WTC11 (cell line): ENCODE measurements around the gene ZAR1L. TPM values are rescaled to one million over a fixed set of nuclear protein-coding genes. Genes with fewer than 3 reads are reported as not detected.
A peak's percentile ranks its signal among the peaks of the same experiment; 100 is the strongest.

ENCODE experiments used
- ATAC-seq: fragments of 200-7000 bp; cut with Tn5 transposase; 2 replicates; pipeline ENCODE4 v1.10.0; 2021; ENCODE audit warnings: mild to moderate bottlenecking, moderate library complexity
- CTCF ChIA-PET: fragments of 300-600 bp; sonication (Branson Sonifier 250); formaldehyde crosslinking; loops from one replicate; lab custom pipeline; 2021; ENCODE audit warnings: antibody characterized with exemption; lab: Charles Lee
- POLR2A ChIA-PET: fragments of 350-600 bp; sonication (Branson Sonifier 250); formaldehyde crosslinking; loops from one replicate; lab custom pipeline; 2021; ENCODE audit warnings: antibody characterized with exemption; lab: Charles Lee
- DNase-seq: peaks from one replicate; pipeline ENCODE4 v3.0.0; 2021; ENCODE audit warnings: low spot score
- H3K27ac Mint-ChIP-seq: 2 replicates; pipeline ENCODE4 v1.8.0; 2021; ENCODE audit warnings: mixed read lengths
- H3K27me3 Mint-ChIP-seq: 2 replicates; pipeline ENCODE4 v1.8.0; 2021; ENCODE audit warnings: low read depth, mild to moderate bottlenecking, moderate library complexity, mixed read lengths
- H3K36me3 Mint-ChIP-seq: 2 replicates; pipeline ENCODE4 v1.8.0; 2021; ENCODE audit warnings: mixed read lengths
- H3K4me1 Mint-ChIP-seq: 2 replicates; pipeline ENCODE4 v1.8.0; 2022; ENCODE audit warnings: mixed read lengths
- H3K4me3 Mint-ChIP-seq: 2 replicates; pipeline ENCODE4 v1.8.0; 2021; ENCODE audit warnings: mild to moderate bottlenecking, moderate library complexity, mixed read lengths
- H3K9me3 Mint-ChIP-seq: 2 replicates; pipeline ENCODE4 v1.8.0; 2021; ENCODE audit warnings: mixed read lengths
- AFF4 ChIP-seq: sonication (generic); formaldehyde crosslinking; IDR thresholded peaks from 2 replicates; pipeline ENCODE4 v1.8.1; 2023; ENCODE audit warnings: mild to moderate bottlenecking, missing genetic modification reagents, borderline replicate concordance
- ATF6 ChIP-seq: sonication (generic); formaldehyde crosslinking; IDR thresholded peaks from 2 replicates; pipeline ENCODE4 v1.8.1; 2023; ENCODE audit warnings: mild to moderate bottlenecking, missing genetic modification reagents
- CTCF ChIP-seq: fragments of 200-600 bp; IDR thresholded peaks from 2 replicates; pipeline ENCODE4 v1.8.0; 2022; ENCODE audit warnings: antibody characterized with exemption
- FOXP1 ChIP-seq: sonication (generic); formaldehyde crosslinking; IDR thresholded peaks from 2 replicates; pipeline ENCODE4 v1.8.0; 2022; ENCODE audit warnings: missing genetic modification reagents, mild to moderate bottlenecking, moderate library complexity, borderline replicate concordance
- GTF2I ChIP-seq: fragments of 250-450 bp; sonication (Bioruptor Pico); conservative IDR thresholded peaks from 2 replicates; pipeline ENCODE4 v1.4.0; 2021; ENCODE audit warnings: mild to moderate bottlenecking
- IRF1 ChIP-seq: sonication (generic); formaldehyde crosslinking; IDR thresholded peaks from 2 replicates; pipeline ENCODE4 v1.8.0; 2023; ENCODE audit warnings: missing genetic modification reagents
- KAT7 ChIP-seq: sonication (generic); formaldehyde crosslinking; IDR thresholded peaks from 2 replicates; pipeline ENCODE4 v1.8.1; 2023; ENCODE audit warnings: missing genetic modification reagents, mild to moderate bottlenecking, borderline replicate concordance
- MLX ChIP-seq: sonication (generic); formaldehyde crosslinking; IDR thresholded peaks from 2 replicates; pipeline ENCODE4 v1.8.1; 2023; ENCODE audit warnings: mild to moderate bottlenecking, missing genetic modification reagents, moderate library complexity
- NR1H2 ChIP-seq: sonication (generic); formaldehyde crosslinking; IDR thresholded peaks from 2 replicates; pipeline ENCODE4 v1.9.0; 2021; ENCODE audit warnings: mild to moderate bottlenecking, moderate library complexity, missing genetic modification reagents
- OVOL2 ChIP-seq: fragments of 250-450 bp; sonication (Bioruptor Pico); IDR thresholded peaks from 2 replicates; pipeline ENCODE4 v1.9.0; 2021; ENCODE audit warnings: mild to moderate bottlenecking, borderline replicate concordance
- STAT6 ChIP-seq: sonication (generic); formaldehyde crosslinking; conservative IDR thresholded peaks from 2 replicates; pipeline ENCODE4 v1.8.1; 2023; ENCODE audit warnings: mild to moderate bottlenecking, low read depth, missing genetic modification reagents, moderate library complexity
- total RNA-seq: library from RNA; stranded (reverse); gene quantifications from 3 replicates; pipeline ENCODE4 v1.2.3, GENCODE V29; 2021

ZAR1L gene
- total RNA-seq, 1 experiment from 2014 or later, result 0.33 TPM

GRCh38 chr13:32310134-32310706 is 4.9 kb downstream of the ZAR1L start:
- TF ChIP-seq OVOL2 (no peak), CTCF (0 out of 2 replicates have a peak, but pooled peaks have one; percentile 35)
- H3K9me3 Mint-ChIP-seq, result no peaks in the 10 kb centered on the region
- H3K4me3 Mint-ChIP-seq, result no peak overlapping the region
- H3K36me3 Mint-ChIP-seq, result no peaks in the 10 kb centered on the region
- H3K27me3 Mint-ChIP-seq, result no peaks in the 10 kb centered on the region; the same call in 1 of the 2 replicates
- H3K27ac Mint-ChIP-seq, result no peak overlapping the region
- CTCF ChIA-PET, result interaction anchor here (1.2 kb wide), 1 partner anchor 65 kb away, joined by 3 read pairs; no protein-coding TSS in a partner anchor
- peak; percentile 79 for ATAC-seq
- H3K4me1 Mint-ChIP-seq, result peaks cover 9% of the 10 kb centered on the region
- POLR2A ChIA-PET, result no interaction called here
- no peak for DNase-seq

- H3K27me3 Mint-ChIP-seq, result no peaks in the 10 kb centered on the region; the same call in 1 of the 2 replicates
- H3K36me3 Mint-ChIP-seq, result no peaks in the 10 kb centered on the region
- ATAC-seq, result no peak
- H3K9me3 Mint-ChIP-seq, result no peaks in the 10 kb centered on the region
- peaks cover 3% of the 10 kb centered on the region for H3K4me1 Mint-ChIP-seq
- POLR2A ChIA-PET, result no interaction called here
- TF ChIP-seq AFF4 (no peak), NR1H2 (CRISPR knock-in tag) (no peak), IRF1 (CRISPR knock-in tag) (no peak), FOXP1 (CRISPR knock-in tag) (no peak), STAT6 (CRISPR knock-in tag) (no peak), GTF2I (no peak), KAT7 (CRISPR knock-in tag) (no peak)
- TF ChIP-seq, all 79 proteins: peak for 0
- DNase-seq, result no peak
- CTCF ChIA-PET, result interaction anchor here (1.1 to 1.2 kb wide), 2 partner anchors 41 to 400 kb away, joined by 3 to 9 read pairs; no protein-coding TSS in a partner anchor
- H3K4me3 Mint-ChIP-seq, result no peak overlapping the region
- no peak overlapping the region for H3K27ac Mint-ChIP-seq
Observed at GRCh38 chr13:32309312-32310133, 5.6 kb downstream of the ZAR1L start.

GRCh38 chr13:32305646-32306045 is 9.5 kb downstream of the ZAR1L start:
- TF ChIP-seq ATF6 (CRISPR knock-in tag) (no peak), MLX (no peak)
- H3K27me3 Mint-ChIP-seq, result no peaks in the 10 kb centered on the region
- no peaks in the 10 kb centered on the region for H3K9me3 Mint-ChIP-seq
- no peak for DNase-seq
- ChIA-PET CTCF (interaction anchor here (2.9 to 3.6 kb wide), 2 partner anchors 37 to 396 kb away, joined by 10 to 12 read pairs; no protein-coding TSS in a partner anchor), POLR2A (no interaction called here)
- H3K4me3 Mint-ChIP-seq, result no peak overlapping the region
- H3K4me1 Mint-ChIP-seq, result no peaks in the 10 kb centered on the region
- no peak overlapping the region for H3K27ac Mint-ChIP-seq
- no peak for ATAC-seq
- no peaks in the 10 kb centered on the region for H3K36me3 Mint-ChIP-seq
